HG03139 (cell line): ENCODE measurements around the gene GSTK1.

Source experiments
- ATAC-seq: cut with Tn5 transposase; IDR thresholded peaks from one replicate; pipeline ENCODE4 v1.9.1; 2021; ENCODE audit not compliant: unreplicated experiment

Gene GSTK1

DNA sequence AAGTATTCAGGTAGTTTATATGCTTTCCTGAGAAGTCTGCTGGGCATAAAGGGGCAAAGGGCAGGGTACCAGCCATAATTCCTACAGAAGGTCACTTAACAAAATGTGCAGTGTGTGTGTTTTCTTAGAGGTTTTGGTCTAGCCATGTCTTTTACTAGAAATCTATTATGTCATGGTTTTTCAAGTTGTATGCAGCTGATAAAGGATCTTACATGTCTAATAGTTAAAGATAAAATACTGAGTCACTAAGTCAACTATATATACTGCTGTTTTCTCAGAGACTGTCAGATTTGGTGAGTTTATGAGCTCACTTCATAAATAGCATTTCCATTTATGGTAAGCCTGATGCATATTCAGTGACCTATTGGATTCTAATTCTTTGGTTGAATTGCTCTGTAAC, 32.6 kb downstream of the GSTK1 start:
- ATAC-seq = no peak

DNA sequence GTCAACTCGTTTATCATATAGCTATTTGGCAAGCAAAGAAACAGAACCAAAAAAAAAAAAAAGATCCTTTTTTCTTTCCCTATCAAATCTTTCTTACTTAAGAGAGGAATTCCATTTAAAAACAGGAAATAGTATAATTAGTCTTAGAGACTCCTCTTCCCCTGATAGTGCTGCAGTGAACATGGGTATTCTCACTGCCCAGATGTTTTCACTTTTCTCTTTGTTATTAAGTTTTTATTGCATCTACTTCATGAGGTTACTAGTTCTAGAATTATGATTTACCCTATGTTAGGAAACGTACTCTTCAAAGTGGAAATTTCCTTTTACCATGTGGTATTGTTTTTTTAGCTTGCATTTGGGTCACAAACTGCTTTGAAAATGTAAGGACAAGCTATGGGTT, 33.4 kb downstream of the GSTK1 start:
- ATAC-seq = no peak

DNA sequence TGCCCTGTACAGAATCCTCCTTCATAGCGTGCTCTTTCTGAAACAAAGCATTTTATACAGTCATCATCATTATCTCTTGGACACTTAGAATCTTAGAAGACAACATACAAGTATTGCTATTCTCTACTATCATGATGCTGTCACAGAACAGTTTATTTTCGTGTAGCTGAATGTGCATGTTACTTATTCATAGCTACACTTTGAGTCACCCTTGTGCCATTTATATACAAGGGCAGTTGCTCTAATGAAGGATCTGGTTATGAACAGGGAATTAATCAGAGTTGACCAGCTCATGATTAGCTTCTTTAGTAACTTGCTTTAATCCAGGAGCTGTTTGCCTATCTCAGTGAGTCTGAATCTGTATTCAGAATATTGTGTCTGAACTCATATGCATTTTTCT, 36.1 kb downstream of the GSTK1 start:
- no peak for ATAC-seq

GRCh38 chr7:143299840-143300239, 36.6 kb downstream of the GSTK1 start:
- no peak for ATAC-seq

- no peak for ATAC-seq
These were observed 38.0 kb downstream of the GSTK1 start for GRCh38 chr7:143300959-143301935.

GRCh38 chr7:143303733-143304132, 40.5 kb downstream of the GSTK1 start:
- ATAC-seq = no peak

GRCh38 chr7:143304938-143305337, 41.7 kb downstream of the GSTK1 start:
- ATAC-seq = no peak

GRCh38 chr7:143305423-143306070, 42.3 kb downstream of the GSTK1 start:
- no peak for ATAC-seq

DNA sequence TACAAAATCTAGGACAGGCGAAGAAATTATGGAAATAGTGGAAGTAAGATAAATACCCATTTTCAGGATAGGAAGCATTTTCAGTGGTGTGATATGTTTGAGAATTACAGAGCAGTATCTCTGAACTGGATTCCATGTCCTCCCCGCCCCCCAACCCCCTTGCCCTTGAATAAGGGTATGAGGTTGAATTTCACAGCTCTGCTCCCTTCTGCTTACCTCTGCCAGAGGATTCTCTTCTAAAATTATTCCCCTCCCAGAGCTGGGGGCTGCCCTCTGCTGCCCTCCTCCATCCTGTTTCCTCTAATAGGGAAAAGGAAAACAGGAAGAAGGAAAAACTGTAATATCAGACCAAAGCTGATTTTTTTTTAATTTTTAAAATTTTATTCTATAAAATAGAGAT, 45.4 kb downstream of the GSTK1 start:
- no peak for ATAC-seq

DNA sequence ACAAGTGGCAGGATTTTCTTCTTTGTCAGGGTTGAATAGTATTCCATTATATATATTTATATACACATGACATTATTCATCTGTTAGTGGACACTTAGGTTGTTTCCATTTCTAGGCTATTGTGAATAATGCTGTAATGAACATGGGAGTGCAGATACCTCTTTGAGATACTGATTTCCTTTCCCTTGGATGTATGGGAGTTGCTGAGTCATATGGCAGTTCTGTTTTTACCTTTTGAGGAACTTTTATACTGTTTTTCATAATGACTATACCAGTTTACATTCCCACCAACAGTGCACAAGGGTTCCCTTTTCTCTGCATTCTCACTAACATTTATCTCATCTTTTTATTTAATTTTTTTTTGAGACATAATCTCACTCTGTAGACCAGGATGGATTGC, 50.9 kb downstream of the GSTK1 start:
- ATAC-seq = no peak

DNA sequence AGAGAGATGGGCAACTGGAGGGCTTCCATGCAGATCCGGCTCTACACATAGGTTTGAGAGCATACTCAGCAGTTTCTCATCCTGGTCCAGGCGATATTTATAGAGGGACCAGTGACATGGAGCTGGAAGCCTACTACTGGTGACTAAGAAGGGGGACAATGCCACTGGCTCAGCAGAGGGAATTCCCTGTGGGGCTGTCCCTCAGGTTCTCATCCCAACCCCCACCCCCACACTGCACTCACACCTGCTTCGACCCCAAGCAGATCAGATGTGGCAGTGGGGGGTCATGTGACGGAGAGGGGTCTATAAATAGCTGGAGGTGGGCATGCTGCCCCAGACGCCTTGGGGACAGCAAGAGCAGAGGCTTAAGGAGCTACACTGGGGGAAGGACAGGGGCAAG, 52.5 kb downstream of the GSTK1 start, which contains the start of gene CLCN1:
CLCN1 (plus strand) TSS at position 336 of the 400 bp plus-strand sequence. CDS start 102 bp downstream, outside the sequence.
- ATAC-seq = no peak

DNA sequence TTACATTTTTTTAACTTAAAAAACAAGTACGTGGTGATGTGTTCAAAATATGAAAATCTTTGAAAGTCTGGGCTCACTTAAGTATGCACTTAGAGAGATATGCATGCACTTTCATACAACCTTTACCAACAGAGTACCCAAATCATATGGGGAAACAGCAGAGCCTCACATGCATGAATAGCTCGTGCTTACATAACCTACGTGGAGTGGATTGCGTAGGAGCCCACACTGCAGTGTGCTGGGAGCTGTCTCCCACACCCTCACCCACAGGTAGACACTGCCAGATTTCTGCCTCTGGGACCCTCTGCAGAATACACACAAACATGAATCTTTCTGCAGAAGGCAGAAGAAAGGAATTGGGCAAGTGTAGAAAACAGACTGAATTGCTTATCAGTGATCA, 53.3 kb downstream of the GSTK1 start:
- no peak for ATAC-seq

DNA sequence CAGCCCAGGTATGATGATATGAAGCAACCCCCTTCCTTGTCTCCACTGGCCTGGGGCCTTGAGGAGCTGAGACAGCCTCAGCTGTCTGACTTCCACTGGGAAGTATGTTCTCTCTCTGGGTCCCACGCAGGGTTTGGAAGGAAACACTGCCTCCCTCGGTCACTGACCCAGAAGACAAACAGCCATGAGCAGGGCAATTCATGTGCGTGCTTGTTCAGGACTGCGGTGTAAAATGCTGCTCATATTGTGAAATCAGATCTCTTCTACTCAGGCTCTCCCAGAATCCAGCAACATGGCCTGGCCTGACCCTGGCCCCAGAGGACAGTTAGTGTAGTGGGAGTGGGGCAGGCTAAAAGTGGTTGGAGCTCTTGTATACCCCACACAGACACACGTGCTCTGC, 55.4 kb downstream of the GSTK1 start:
- ATAC-seq = no peak
